ENCODE measurements around the gene PAX7. TPM values are rescaled to one million over a fixed set of nuclear protein-coding genes. Genes with fewer than 3 reads are reported as not detected.
A peak's percentile ranks its signal among the peaks of the same experiment; 100 is the strongest.

Gene PAX7
- total and polyA plus RNA-seq, 11 donors, result not detected

GRCh38 chr1:18714404-18715175 lies 83.9 kb downstream of the PAX7 start:
- intact Hi-C loops (cut with DNase I), result no loop called here
- H3K27me3 ChIP-seq, result peaks cover 14 to 85% (median 57%) of the 10 kb centered on the region in 9 donors

GRCh38 chr1:18716112-18716784 lies 85.6 kb downstream of the PAX7 start:
- 22 to 33% (median 29%) methylated on average over 15 of the region's 15 CpGs for WGBS, 4 donors
- DNase-seq (no peak), ATAC-seq (no peak)
- intact Hi-C loops (cut with DNase I), result no loop called here
- Histone ChIP-seq H3K27ac (no peak overlapping the region), H3K4me1 (peaks cover 0 to 7% (median 0%) of the 10 kb centered on the region in 12 donors), H3K36me3 (no peaks in the 10 kb centered on the region), H3K4me3 (peak overlapping the region in 1 of 12 donors; percentile 27), H3K27me3 (peaks cover 26 to 84% (median 64%) of the 10 kb centered on the region in 9 donors), H3K9me3 (no peaks in the 10 kb centered on the region)
- TF ChIP-seq POLR2A (IDR thresholded peaks at IDR 0.05) (no peak), CTCF (IDR thresholded peaks at IDR 0.05) (no peak)

More at GRCh38 chr1:18714404-18715175, 83.9 kb downstream of the PAX7 start:
- Histone ChIP-seq H3K4me3 (no peak overlapping the region), H3K36me3 (no peaks in the 10 kb centered on the region), H3K4me1 (peaks cover 0 to 7% (median 0%) of the 10 kb centered on the region in 12 donors), H3K9me3 (no peaks in the 10 kb centered on the region), H3K27ac (no peak overlapping the region)
- DNase-seq, result no peak
- WGBS, 4 donors, result 62 to 64% (median 63%) methylated on average over 12 of the region's 12 CpGs
- no peak for TF ChIP-seq CTCF (IDR thresholded peaks at IDR 0.05)
- no peak for TF ChIP-seq POLR2A (IDR thresholded peaks at IDR 0.05)
- no peak for ATAC-seq

- no peak overlapping the region for H3K27ac ChIP-seq
- H3K4me3 ChIP-seq, result peak overlapping the region in 1 of 12 donors; percentile 27
- no peaks in the 10 kb centered on the region for H3K36me3 ChIP-seq
- H3K4me1 ChIP-seq, result peaks cover 0 to 7% (median 0%) of the 10 kb centered on the region in 12 donors
- peaks cover 27 to 89% (median 72%) of the 10 kb centered on the region in 9 donors for H3K27me3 ChIP-seq
- no peak for TF ChIP-seq POLR2A (IDR thresholded peaks at IDR 0.05)
- TF ChIP-seq CTCF (IDR thresholded peaks at IDR 0.05), result no peak
- WGBS, 4 donors, result 5 to 7% (median 6%) methylated on average over 43 to 72 of the region's 72 CpGs
- no peak for DNase-seq
- intact Hi-C loops (cut with DNase I), result no loop called here
- H3K9me3 ChIP-seq, result no peaks in the 10 kb centered on the region
- ATAC-seq, result no peak
Observed at GRCh38 chr1:18716785-18717678, 86.4 kb downstream of the PAX7 start.

Data from heart left ventricle (tissue), 16 donors.